Activated CD8-positive, alpha-beta memory T cell treated with anti-CD3 and anti-CD28 coated beads for 4 hours (primary cell): ENCODE measurements around the gene PTPRR.

ENCODE experiments used
- DNase-seq, 2 donors: peaks; one replicate each; pipeline ENCODE4 v3.0.0-alpha.2; 2020; ENCODE audit warnings: low read depth in 2 of 2

Gene PTPRR

GRCh38 chr12:70645494-70646317, 274.8 kb downstream of the PTPRR start:
- no peak for DNase-seq

DNA sequence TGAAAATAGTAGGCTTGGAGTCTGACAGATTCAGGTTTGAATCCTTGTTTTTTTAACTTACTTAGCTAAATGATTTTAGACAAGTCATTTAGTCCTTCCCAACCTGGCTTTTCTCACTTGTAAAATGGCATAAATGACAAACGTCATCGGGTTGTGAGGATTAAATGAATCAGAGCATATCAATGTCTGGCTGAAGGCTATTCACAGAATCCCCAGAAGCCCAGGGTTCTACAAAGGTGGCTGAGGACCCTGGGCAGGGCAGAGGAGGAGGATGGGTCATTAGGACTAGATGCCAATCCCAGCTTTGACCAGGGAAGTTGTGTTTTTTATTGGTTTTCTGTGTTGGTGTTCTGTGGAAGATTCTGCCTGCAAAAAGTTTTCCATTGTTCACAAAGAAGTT, 275.7 kb downstream of the PTPRR start:
- no peak for DNase-seq

DNA sequence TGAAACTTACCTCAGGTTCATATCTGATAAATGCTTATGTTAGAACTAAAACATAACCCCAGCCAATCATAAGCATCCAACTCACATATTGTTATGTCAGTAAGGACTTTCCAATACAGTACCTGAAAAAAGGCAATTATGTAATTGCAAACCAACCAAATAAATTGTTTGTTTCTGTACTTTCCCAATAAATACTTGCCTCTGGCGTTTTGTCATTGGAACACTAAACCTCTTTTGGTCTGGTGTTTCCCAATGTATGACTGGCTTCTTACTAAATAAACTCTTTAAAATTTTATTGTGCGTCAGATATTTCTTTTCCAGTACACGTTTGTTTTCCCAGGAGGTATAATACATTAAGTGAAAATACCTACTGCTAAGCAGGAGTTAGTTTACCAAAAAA, 276.6 kb downstream of the PTPRR start:
- DNase-seq: no peak

- DNase-seq: no peak
These were observed 278.8 kb downstream of the PTPRR start for GRCh38 chr12:70641691-70642090.

DNA sequence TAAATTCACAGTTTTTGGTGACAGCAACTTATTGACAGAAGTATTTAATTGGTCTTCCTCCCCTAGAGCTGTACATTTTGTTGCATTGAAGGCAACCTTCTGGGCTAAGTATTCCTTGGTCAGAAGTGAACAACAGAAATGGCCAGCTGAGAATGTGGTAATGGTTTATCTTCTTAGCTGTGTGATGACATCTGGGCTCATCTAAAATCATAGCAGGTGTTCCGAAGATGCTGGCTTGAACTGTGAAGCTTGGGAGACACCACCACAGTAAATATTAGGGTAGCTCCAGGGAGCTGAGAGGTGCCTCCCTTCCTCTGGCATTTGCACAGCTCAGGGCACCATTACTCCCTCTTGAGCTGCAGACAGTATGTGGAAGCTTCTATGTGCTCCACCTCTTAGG, 279.6 kb downstream of the PTPRR start:
- no peak for DNase-seq

GRCh38 chr12:70639535-70639934, 281.0 kb downstream of the PTPRR start:
- DNase-seq: no peak

DNA sequence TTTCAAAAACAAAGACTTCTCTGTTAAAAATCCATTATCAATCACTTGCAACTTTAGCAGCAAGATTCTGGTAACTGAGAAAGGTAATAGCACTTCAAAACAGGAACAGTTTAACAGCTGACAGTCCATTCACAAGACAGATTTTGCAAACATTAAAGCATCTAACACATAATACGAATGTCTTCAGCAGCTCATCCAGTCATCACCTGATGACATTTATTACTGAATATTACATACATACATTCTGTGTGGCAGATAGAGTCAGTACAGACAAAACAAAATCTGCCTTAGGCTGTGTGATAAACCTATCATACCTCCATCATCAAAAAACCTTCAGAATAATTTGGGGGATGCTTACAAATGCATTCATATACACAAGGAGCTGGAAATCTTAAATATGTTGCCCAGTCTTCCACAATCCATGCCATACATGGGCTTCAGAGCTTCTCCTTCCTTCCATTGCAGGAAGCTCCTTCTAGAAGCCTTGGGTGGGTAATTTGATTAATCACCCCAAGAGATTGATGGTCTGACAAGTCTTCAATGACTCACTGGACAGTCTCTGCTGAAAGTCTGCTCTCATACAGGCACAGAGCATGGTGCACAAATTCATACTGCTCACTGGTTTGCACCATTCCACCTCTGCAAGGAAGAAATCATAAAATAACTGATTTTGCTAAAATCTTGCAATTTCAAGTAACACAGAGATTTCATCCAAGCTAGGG, 281.7 kb downstream of the PTPRR start:
- no peak for DNase-seq

DNA sequence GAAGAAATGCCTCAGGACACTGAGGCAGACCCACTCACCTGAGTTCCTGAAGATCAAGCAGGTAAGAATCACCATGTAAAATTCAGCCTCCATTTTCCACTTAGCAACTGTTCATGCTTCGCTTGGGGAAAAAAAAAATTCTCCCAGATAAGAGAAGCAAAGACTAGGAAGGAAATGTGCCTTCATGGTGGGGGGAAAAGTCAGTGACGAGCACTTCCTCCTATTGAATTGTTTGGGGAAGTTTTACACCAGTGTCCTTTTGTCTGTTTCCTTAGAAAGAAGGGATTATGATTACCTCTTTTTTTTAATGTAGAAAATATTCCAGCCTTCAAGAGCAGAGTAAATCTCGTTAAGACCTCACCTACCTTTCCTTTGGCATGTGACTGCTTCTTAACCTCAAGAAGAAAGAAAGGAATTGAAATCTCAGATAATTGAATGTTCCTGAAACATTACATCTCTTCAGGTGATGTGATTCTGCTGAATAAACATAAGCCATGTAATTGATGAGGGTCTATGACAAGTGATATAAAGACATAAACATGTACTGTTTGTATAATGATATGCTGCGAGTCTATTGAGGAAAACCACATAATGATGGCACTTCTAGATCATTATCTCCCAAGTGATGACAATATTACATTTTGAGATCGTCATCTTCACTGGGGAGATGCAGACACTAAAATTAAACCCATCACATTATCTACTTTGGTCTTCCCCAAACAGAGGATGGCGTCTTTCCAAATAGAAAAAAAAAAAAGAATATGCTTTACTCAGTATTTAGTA, 283.0 kb downstream of the PTPRR start, which contains the start of gene PTPRB:
PTPRB (minus strand) TSS at position 127 of the 783 bp plus-strand sequence; CDS start at position 93, 34 bp downstream.
- DNase-seq: no peak

- DNase-seq: no peak
These were observed 284.8 kb downstream of the PTPRR start for GRCh38 chr12:70635755-70636154.

DNA sequence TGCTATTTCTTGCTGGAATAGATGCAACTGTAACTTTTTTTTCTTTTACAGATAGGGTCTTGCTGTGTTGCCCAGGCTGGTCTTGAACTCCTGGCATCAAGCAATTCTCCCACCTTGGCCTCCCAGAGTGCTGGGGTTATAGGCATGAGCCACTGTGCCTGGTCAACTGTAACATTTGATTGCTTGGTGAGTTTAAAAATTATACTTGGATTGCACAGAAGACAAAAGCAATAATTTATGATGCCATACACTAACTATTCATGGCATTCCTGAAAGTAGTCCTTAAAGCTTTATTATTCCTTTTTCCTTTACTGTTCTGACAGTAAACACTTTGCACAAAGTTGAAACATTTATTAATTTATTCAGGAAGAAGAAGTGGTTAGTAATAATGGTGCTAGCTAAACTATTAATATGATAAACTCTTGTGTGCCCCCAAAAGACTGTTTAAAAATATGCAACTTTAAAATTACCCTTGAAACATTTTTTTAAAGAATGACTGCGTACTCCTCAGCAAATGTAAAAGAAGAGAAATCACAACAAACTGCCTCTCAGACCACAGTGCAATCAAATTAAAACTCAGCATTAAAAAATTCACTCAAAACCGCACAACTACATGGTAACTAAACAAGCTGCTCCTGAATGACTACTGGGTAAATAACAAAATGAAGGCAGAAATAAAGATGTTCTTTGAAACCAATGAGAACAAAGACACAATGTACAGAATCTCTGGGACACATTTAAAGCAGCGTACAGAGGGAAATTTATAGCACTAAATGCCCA, 291.6 kb downstream of the PTPRR start:
- DNase-seq: no peak

DNA sequence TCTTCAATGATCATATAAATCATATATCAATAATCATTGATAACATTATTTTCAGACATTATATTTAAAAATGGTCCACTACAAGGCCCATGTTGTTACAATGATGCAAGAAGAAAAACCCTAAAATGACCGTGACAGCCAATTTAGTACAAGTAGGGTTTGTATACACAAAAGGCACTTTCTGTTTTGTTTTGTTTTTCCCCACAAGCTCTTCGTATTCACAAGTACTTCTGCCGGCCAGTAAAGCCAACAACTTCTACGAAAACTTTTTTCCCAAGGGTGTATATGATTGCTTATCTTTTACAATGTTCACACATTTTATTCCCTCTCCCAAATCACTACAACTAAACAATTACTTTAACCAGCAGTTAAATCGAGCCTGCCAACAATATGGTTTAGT, 292.9 kb downstream of the PTPRR start:
- no peak for DNase-seq

DNA sequence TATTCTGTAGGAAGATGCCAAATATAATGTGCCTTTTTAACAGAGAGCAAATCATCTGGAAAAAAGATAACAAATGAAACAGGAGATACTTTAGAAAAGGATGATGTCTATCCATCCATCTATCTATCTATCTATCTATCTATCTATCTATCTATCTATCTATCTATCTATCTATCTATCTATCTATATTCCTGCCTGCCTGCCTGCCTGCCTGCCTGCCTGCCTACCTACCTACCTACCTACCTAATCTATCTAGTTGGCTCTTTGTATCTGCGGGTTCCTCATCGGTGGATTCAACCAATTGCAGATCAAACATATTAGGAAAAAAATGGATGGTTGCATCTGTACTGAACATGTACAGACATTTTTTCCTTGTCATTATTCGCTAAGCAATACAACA, 294.4 kb downstream of the PTPRR start:
- DNase-seq: no peak

GRCh38 chr12:70619471-70620152, 300.9 kb downstream of the PTPRR start:
- DNase-seq: no peak

DNA sequence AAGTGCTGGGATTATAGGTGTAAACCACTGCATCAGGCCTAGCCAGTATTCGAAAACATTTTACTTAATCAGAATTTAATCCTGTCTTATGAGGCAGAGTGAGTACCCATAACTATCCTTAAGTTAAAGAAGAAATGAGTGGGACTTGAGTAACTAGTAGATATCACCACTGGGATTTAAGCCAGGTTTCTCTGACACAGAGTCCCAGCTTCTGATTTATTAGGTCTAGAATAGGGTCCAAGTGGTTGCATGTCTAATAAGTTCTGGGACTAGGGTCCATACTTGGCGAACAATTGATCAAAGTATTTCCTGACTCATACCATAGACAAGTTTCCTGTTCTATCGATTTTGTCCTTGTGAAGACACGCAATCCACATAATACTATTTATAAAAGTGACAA, 302.2 kb downstream of the PTPRR start:
- DNase-seq: no peak

- DNase-seq: no peak
These were observed 303.1 kb downstream of the PTPRR start for GRCh38 chr12:70617450-70617849.

- no peak for DNase-seq
These were observed 305.2 kb downstream of the PTPRR start for GRCh38 chr12:70615174-70615866.

GRCh38 chr12:70609739-70610491, 310.6 kb downstream of the PTPRR start:
- no peak for DNase-seq

DNA sequence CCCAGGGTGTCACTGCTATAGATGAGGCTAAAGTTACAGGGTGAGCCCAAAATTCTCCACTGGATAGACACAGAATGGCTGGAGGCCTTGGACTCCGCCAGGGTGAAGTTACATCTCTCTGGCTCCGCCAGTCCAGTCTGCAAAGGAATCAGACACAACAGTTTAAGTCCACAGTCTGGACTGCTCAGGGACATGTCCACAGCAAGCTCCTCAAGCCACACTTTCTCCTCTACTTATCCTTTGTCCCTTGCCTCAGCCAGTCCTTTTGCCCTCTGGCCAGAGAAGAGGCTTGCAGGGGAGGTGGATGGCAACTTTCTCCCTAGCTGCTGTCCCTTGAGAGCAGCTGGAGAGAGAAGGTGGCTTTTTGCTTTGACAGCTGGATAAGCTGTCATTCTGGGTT, 311.3 kb downstream of the PTPRR start:
- DNase-seq: no peak

GRCh38 chr12:70608184-70608583, 312.4 kb downstream of the PTPRR start:
- DNase-seq: no peak

DNA sequence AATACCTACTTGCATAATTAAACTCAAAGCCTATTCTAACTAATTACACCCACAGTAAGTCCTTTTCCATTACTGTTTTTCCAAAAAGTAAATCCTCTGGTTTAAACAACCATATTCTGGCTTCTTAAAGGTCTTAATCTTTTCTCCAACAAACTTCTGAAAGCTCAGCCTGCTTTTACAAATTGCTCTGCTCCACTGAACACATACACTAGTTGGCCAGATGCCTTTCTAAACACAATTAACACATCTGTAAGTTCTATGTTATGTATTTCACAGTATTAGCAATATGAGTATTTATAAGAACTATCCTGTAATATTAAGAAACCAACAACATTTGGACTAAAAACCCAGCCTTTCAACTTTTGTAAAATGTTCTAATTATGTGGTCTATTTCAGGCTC, 313.4 kb downstream of the PTPRR start:
- DNase-seq: no peak
